ENCODE results near the gene GREB1. TPM values are rescaled to one million over a fixed set of nuclear protein-coding genes. Genes with fewer than 3 reads are reported as not detected.

GREB1 gene
- total RNA-seq, 4 donors from 2014 or later = 3.0 to 6.1 (median 4.3) TPM

DNA sequence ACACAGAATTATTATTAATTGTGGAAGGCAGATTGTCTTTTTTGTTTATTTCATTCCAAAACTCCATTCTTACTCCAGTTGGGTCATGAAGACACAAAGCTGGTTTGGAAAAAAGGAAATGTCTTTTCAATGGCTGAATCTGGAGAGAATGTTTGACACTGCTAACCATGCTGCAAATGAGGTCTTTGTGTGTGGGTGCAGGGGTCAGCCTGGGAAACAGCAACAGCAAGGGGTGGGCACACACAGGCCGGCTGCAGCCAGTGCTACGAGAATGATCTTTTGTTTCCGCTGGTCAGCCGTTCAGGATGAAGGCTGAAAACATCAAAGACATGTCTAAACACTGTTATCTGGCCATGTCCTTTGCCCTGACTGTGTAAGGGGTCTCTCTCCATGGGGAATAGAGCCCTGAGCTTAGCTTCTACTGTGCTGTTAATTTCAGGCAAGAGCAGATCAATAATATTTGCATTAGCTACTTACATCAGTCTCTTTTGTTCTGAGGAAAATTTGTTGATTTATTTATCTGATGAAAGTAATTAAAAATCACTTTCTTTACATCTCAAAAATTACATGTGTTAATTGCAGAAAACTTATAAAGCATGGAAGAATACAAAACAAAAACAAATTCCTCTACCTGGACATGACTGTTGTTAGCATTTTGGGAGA is 34.6 kb upstream of the GREB1 start:
- DNase-seq (ENCODE audit: low spot score in 2 of 2) = no peak
- H3K27ac ChIP-seq = peak overlapping the region; percentile 54
- no peak for TF ChIP-seq POLR2A (IDR thresholded peaks at IDR 0.05)
- no peak for TF ChIP-seq CTCF (IDR thresholded peaks at IDR 0.05)
- TF ChIP-seq EP300 (IDR thresholded peaks at IDR 0.05) = no peak
- no peak for TF ChIP-seq POLR2AphosphoS5 (IDR thresholded peaks at IDR 0.05)
- H3K4me1 ChIP-seq = peaks cover 20% of the 10 kb centered on the region
- no peaks in the 10 kb centered on the region for H3K9me3 ChIP-seq
- H3K4me3 ChIP-seq = no peak overlapping the region
- no peaks in the 10 kb centered on the region for H3K36me3 ChIP-seq
- WGBS = 50% methylated on average over 4 of the region's 4 CpGs
- no peaks in the 10 kb centered on the region for H3K27me3 ChIP-seq

DNA sequence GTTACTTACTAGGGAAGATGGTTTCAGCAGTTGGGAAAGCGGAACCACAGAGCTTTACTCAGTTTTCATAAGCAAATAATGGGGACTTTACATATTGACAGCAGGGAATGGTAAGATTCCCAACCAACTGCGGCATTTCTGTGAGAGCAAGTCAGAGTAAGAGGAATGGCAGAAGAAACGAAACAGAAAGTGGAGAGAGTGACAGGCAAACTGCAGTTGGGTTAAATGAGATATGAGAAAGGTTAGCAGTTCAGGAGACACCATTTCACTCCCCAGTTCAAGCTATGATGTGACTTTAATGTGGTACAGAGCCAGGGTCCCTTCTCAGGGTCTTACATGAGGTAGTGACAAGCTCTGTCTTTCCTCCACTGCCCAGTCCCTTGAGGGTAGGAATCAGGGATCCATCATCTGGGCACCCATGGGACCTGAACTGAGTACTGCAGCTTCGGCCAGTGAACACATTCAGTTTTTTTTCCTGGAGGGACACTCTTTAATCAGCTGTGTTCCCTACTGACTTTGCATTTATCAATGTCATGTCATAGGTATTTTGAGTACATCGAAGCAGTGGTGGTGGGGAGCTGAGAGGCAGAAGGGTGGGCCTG is 33.0 kb upstream of the GREB1 start:
- H3K4me3 ChIP-seq = no peak overlapping the region
- WGBS = 70% methylated on average over 5 of the region's 5 CpGs
- TF ChIP-seq CTCF (IDR thresholded peaks at IDR 0.05) (no peak), POLR2AphosphoS5 (IDR thresholded peaks at IDR 0.05) (no peak), POLR2A (IDR thresholded peaks at IDR 0.05) (no peak), EP300 (IDR thresholded peaks at IDR 0.05) (no peak)

DNA sequence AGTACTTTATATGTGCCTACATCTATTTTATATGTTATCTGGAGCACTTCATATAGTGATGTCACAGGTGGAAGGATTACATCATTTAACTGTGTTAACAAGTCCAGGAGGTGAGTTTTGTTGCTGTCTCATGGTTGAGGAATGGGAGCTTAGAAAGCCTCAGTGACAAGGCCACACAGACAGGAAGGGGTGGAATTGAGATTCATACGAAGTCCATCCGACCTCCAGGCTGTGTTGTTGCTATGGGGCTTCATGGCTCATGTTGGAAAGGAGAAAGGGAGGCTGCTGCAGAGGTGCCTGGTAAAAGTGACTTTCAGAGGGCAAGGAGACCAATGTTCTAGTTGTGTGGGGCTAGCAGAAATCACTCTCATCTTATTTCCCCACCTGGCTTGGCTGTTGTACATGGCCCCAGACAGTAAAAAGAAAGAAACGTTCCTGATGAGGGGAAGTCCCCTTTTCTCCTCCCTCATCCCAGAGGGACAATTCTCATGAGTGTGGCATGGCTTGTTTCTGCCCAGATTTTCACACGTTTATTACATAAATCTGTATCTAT is 31.0 kb upstream of the GREB1 start:
- no peaks in the 10 kb centered on the region for H3K27me3 ChIP-seq
- no peak for DNase-seq (ENCODE audit: low spot score in 2 of 2)
- H3K36me3 ChIP-seq = no peaks in the 10 kb centered on the region
- no peak for TF ChIP-seq POLR2A (IDR thresholded peaks at IDR 0.05)
- no peak for TF ChIP-seq POLR2AphosphoS5 (IDR thresholded peaks at IDR 0.05)
- no peak for TF ChIP-seq CTCF (IDR thresholded peaks at IDR 0.05)
- no peak for TF ChIP-seq EP300 (IDR thresholded peaks at IDR 0.05)
- H3K27ac ChIP-seq = no peak overlapping the region
- 87% methylated on average over 4 of the region's 4 CpGs for WGBS
- peaks cover 20% of the 10 kb centered on the region for H3K4me1 ChIP-seq
- no peaks in the 10 kb centered on the region for H3K9me3 ChIP-seq
- H3K4me3 ChIP-seq = no peak overlapping the region

More for the DNA sequence above, 33.0 kb upstream of the GREB1 start:
- no peaks in the 10 kb centered on the region for H3K9me3 ChIP-seq
- no peak for DNase-seq (ENCODE audit: low spot score in 2 of 2)
- H3K4me1 ChIP-seq = peaks cover 20% of the 10 kb centered on the region
- H3K36me3 ChIP-seq = no peaks in the 10 kb centered on the region
- no peaks in the 10 kb centered on the region for H3K27me3 ChIP-seq
- no peak overlapping the region for H3K27ac ChIP-seq

GRCh38 chr2:11503354-11503927 is 30.4 kb upstream of the GREB1 start:
- H3K27me3 ChIP-seq = no peaks in the 10 kb centered on the region
- 64% methylated on average over 8 of the region's 8 CpGs for WGBS
- TF ChIP-seq EP300 (IDR thresholded peaks at IDR 0.05) (no peak), POLR2AphosphoS5 (IDR thresholded peaks at IDR 0.05) (no peak), CTCF (IDR thresholded peaks at IDR 0.05) (no peak), POLR2A (IDR thresholded peaks at IDR 0.05) (no peak)

More at GRCh38 chr2:11503354-11503927, 30.4 kb upstream of the GREB1 start:
- Histone ChIP-seq H3K27ac (no peak overlapping the region), H3K4me3 (no peak overlapping the region), H3K36me3 (no peaks in the 10 kb centered on the region), H3K9me3 (no peaks in the 10 kb centered on the region), H3K4me1 (peaks cover 14% of the 10 kb centered on the region)
- DNase-seq (ENCODE audit: low spot score in 2 of 2) = no peak
